H1 (cell line): Measurements from ENCODE around the gene ZNF396. TPM values are rescaled to one million over a fixed set of nuclear protein-coding genes. Genes with fewer than 3 reads are reported as not detected.

ENCODE experiments used
- ASH2L ChIP-seq: fragments of 200-600, 300-600 bp; sonication (generic); IDR thresholded peaks from one replicate; pipeline ENCODE4 v1.7.1; 2017; ENCODE audit warnings: low read length
- CBX8 ChIP-seq: fragments of 300-800, 300-1000 bp; sonication (generic); IDR thresholded peaks from 2 replicates; pipeline ENCODE4 v1.7.1; 2016; ENCODE audit warnings: low read depth, low read length, borderline replicate concordance
- CHD7 ChIP-seq: fragments of 300-600 bp; sonication (generic); IDR thresholded peaks from 2 replicates; pipeline ENCODE4 v1.7.1; 2012; ENCODE audit warnings: low read length, moderate library complexity, mild to moderate bottlenecking, inconsistent platforms; ENCODE audit not compliant: insufficient replicate concordance
- EP300 ChIP-seq, 2 experiments: IDR thresholded peaks; 1 replicate in 1 of 2; 2 replicates in 1 of 2; pipeline ENCODE4 v1.6.1; 2011 to 2012; ENCODE audit warnings: low read depth in 2 of 2, low read length in 2 of 2, mild to moderate bottlenecking in 2 of 2, borderline replicate concordance in 1 of 2, inconsistent platforms in 1 of 2, moderate library complexity in 1 of 2
- KDM1A ChIP-seq: fragments of 200-600, 300-600 bp; sonication (generic); IDR thresholded peaks from 2 replicates; pipeline ENCODE4 v1.7.1; 2016; ENCODE audit warnings: mild to moderate bottlenecking, low read length, borderline replicate concordance
- POLR2AphosphoS5 ChIP-seq: IDR thresholded peaks from 2 replicates; pipeline ENCODE4 v1.6.1; 2011; ENCODE audit warnings: low read depth, low read length
- POU5F1 ChIP-seq: IDR thresholded peaks from 2 replicates; pipeline ENCODE4 v1.6.1; 2011; ENCODE audit warnings: low read depth, mild to moderate bottlenecking, low read length, moderate library complexity
- RAD21 ChIP-seq, 2 experiments: IDR thresholded peaks in 1 of 2; conservative IDR thresholded peaks in 1 of 2; 2 replicates each; pipeline ENCODE4 v1.6.1; 2011; ENCODE audit warnings: low read depth in 2 of 2, low read length in 2 of 2, improper control_type of control experiment in 1 of 2, inconsistent platforms in 1 of 2, mild to moderate bottlenecking in 1 of 2, moderate library complexity in 1 of 2
- TAF7 ChIP-seq: optimal IDR thresholded peaks from 2 replicates; pipeline ENCODE3; 2011; ENCODE audit warnings: low read depth, mild to moderate bottlenecking, inconsistent platforms, low read length, moderate library complexity, borderline replicate concordance
- TCF12 ChIP-seq: IDR thresholded peaks from 2 replicates; pipeline ENCODE4 v1.6.1; 2011; ENCODE audit warnings: low read depth, mild to moderate bottlenecking, low read length
- polyA plus RNA-seq, 7 experiments: library from polyadenylated mRNA; depleted of rRNA in 3 of 7; stranded (reverse) in 5 of 7; unstranded in 2 of 7; fragments of >200 nt in 5 of 7; fragments of 200-250 nt in 2 of 7; gene quantifications; 1 replicate in 5 of 7; 2 replicates in 1 of 7; 4 replicates in 1 of 7; pipeline versions ENCODE4 v1.2.1 to v1.2.3, GENCODE V29; 2011 to 2013; ENCODE audit warnings: missing spikeins in 2 of 7, mixed read lengths in 2 of 7
- total RNA-seq: library from RNA; stranded (reverse); fragmentation: NEBNext Ultra II Directional; extraction: Animal tissue kit (Norgen Biotek cat#: 25700); gene quantifications from 2 replicates; pipeline ENCODE4 v1.2.1, GENCODE V29; 2021
- TF ChIP-seq, protein P1 (sequence below): IDR thresholded peaks from 2 replicates; pipeline ENCODE4 v1.6.1; 2011; ENCODE audit warnings: low read depth, mild to moderate bottlenecking, low read length; ENCODE audit not compliant: insufficient read depth

Gene ZNF396
- total and polyA plus RNA-seq, 2 of the 8 experiments (the other 6 are each of a cell fraction or from before 2014, with no cell fraction given): 0.44 to 0.74 TPM

DNA sequence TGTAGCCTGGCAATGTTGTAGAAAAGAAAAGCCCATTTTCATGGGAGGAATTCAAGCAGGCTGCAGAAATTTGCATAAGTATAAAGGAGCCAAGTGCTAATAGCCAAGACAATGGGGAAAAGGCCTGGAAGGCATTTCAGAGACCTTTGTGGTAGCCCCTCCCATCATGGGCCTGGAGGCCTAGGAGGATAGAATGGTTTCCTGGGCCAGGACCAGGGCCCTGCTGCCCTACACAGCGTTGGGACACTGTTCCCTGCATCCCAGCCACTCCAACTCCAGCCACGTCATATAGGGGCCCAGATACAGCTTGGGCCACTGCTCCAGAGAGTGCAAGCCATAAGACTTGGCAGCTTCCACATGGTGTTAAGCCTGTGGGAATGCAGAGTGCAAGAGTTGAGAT, 24.9 kb downstream of the ZNF396 start (continued):
- TF ChIP-seq CHD7: no peak
- TF ChIP-seq ASH2L: no peak
- TF ChIP-seq, protein P1, sequence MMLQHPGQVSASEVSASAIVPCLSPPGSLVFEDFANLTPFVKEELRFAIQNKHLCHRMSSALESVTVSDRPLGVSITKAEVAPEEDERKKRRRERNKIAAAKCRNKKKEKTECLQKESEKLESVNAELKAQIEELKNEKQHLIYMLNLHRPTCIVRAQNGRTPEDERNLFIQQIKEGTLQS: no peak
- TF ChIP-seq CBX8: no peak
- no peak for TF ChIP-seq TAF7
- TF ChIP-seq POLR2AphosphoS5: no peak
- no peak for TF ChIP-seq TCF12
- TF ChIP-seq RAD21 (IDR thresholded peaks at IDR 0.05 in 1 of 2, conservative IDR thresholded peaks at IDR 0.05 in 1 of 2; ENCODE audit: low read depth in 2 of 2, low read length in 2 of 2): no peak
- TF ChIP-seq EP300 (IDR thresholded peaks at IDR 0.05; ENCODE audit: borderline replicate concordance in 1 of 2, low read depth in 2 of 2, low read length in 2 of 2): no peak
- TF ChIP-seq KDM1A: no peak
- no peak for TF ChIP-seq POU5F1
